ENCODE measurements around the gene LY9. TPM values are rescaled to one million over a fixed set of nuclear protein-coding genes. Genes with fewer than 3 reads are reported as not detected.

Gene LY9
- total RNA-seq, 1 experiment from 2014 or later, result 6.9 TPM

DNA sequence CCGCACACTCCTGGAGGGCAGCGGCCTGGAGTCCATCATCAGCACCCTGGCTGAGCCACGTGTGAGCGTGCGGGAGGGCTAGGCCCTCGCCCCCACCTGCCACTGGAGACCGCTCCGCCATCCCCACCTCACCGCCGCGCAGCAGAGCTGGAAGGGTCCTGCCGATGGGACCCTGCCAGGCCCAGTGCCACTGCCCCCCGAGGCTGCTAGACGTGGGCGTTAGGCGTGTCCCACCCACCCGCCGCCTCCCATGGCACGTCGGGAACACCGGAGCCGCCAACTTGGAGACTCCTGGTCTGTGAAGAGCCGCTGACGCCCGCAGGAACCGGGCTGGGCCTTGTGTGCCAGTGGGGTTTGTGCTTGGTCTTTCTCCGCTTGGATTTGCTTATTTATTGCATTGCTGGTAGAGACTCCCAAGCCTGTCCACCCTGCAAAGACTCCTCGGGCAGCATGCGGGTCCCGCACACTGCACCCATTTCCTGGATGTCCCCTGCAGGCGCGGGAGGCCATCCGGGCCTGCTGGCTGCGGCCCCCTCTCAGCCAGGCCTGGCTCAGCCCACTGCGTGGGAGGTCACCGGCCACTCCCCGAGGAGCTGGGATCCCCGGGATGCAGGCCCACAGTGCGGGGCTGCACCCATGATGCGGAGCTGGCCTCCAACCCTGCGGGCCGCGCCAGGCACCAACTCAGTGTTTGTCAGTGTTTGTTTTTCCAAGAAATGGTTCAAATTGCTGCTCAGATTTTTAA, 6.0 kb downstream of the LY9 start:
- ChIA-PET CTCF (no interaction called here), POLR2A (ENCODE audit: unreplicated experiment) (no interaction called here)
- Histone ChIP-seq H3K9me3 (ENCODE audit: insufficient read depth, low read depth) (no peaks in the 10 kb centered on the region; the same call in 1 of the 2 replicates), H4K20me1 (ENCODE audit: insufficient read depth) (no peaks in the 10 kb centered on the region), H3K27ac (no peak overlapping the region), H3K27me3 (ENCODE audit: insufficient read depth, low read depth) (no peaks in the 10 kb centered on the region), H3K9me2 (ENCODE audit: insufficient read depth) (no peaks in the 10 kb centered on the region), H2AFZ (no peak overlapping the region), H3F3A (ENCODE audit: insufficient read depth, low read depth) (no peaks in the 10 kb centered on the region), H3K36me3 (ENCODE audit: low read depth) (no peaks in the 10 kb centered on the region), H3K4me1 (replicated peaks; ENCODE audit: insufficient read depth) (peaks cover 21% of the 10 kb centered on the region), H3K79me2 (ENCODE audit: low read depth) (no peaks in the 10 kb centered on the region), H3K4me3 (no peak overlapping the region), H3K4me2 (no peak overlapping the region)
- DNase-seq, result no peak
- intact Hi-C loops (cut with micrococcal nuclease; ENCODE audit: unreplicated experiment), result no loop called here
- no TSS peak for BruUV-seq (replicated peaks)
- TF ChIP-seq CTCF (conservative IDR thresholded peaks at IDR 0.05) (no peak), EZH2 (IDR thresholded peaks at IDR 0.05; ENCODE audit: low read depth) (no peak)

- no peak overlapping the region for H3K4me3 ChIP-seq
- H2AFZ ChIP-seq, result no peak overlapping the region
- no peaks in the 10 kb centered on the region for H3K9me2 ChIP-seq (ENCODE audit: insufficient read depth)
- CTCF ChIA-PET, result interaction anchor here (0.6 kb wide), 1 partner anchor 31 kb away, joined by 4 read pairs; no protein-coding TSS in a partner anchor
- intact Hi-C loops (cut with micrococcal nuclease; ENCODE audit: unreplicated experiment), result no loop called here
- no peaks in the 10 kb centered on the region for H3K79me2 ChIP-seq (ENCODE audit: low read depth)
- peaks cover 10% of the 10 kb centered on the region; the same call in 1 of the 2 replicates for H3K4me1 ChIP-seq (replicated peaks; ENCODE audit: insufficient read depth)
- no peak overlapping the region for H3K4me2 ChIP-seq
- TF ChIP-seq CTCF (conservative IDR thresholded peaks at IDR 0.05) (no peak; the same call in 1 of the 2 replicates), EZH2 (IDR thresholded peaks at IDR 0.05; ENCODE audit: low read depth) (no peak)
- H4K20me1 ChIP-seq (ENCODE audit: insufficient read depth), result no peaks in the 10 kb centered on the region
- no peaks in the 10 kb centered on the region; the same call in 1 of the 2 replicates for H3K9me3 ChIP-seq (ENCODE audit: insufficient read depth, low read depth)
- H3F3A ChIP-seq (ENCODE audit: insufficient read depth, low read depth), result no peaks in the 10 kb centered on the region
- BruUV-seq (replicated peaks), result no TSS peak
- DNase-seq, result no peak
- H3K27ac ChIP-seq, result no peak overlapping the region
- no peaks in the 10 kb centered on the region for H3K36me3 ChIP-seq (ENCODE audit: low read depth)
- H3K27me3 ChIP-seq (ENCODE audit: insufficient read depth, low read depth), result no peaks in the 10 kb centered on the region
- POLR2A ChIA-PET (ENCODE audit: unreplicated experiment), result no interaction called here
Observed at GRCh38 chr1:160806109-160806665, 10.2 kb downstream of the LY9 start.

DNA sequence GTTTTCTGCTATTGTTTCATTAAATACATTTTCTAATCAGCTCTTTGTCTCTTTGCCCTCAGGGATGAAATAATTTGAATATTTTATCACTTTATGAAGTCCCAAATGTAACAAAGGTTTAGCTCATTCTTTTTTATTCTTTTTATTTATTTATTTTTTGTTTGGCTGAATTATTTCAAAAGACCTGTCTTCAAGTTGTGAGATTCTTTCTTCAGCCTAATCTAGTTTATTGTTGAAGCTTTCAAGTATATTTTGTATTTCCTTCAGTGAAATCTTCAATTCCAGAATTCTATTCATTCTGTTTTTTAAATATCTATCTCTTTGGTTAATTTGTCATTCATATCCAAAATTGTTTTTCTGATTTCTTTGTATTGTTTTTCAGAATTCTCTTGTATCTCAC, 10.8 kb downstream of the LY9 start:
- TF ChIP-seq CTCF (conservative IDR thresholded peaks at IDR 0.05) (no peak), EZH2 (IDR thresholded peaks at IDR 0.05; ENCODE audit: low read depth) (no peak)
- Histone ChIP-seq H3K4me3 (no peak overlapping the region), H3K79me2 (ENCODE audit: low read depth) (no peaks in the 10 kb centered on the region), H3K9me2 (ENCODE audit: insufficient read depth) (no peaks in the 10 kb centered on the region), H3F3A (ENCODE audit: insufficient read depth, low read depth) (no peaks in the 10 kb centered on the region), H3K4me1 (replicated peaks; ENCODE audit: insufficient read depth) (peaks cover 8% of the 10 kb centered on the region; the same call in 1 of the 2 replicates), H3K27ac (no peak overlapping the region), H3K36me3 (ENCODE audit: low read depth) (no peaks in the 10 kb centered on the region), H2AFZ (no peak overlapping the region), H3K4me2 (no peak overlapping the region), H4K20me1 (ENCODE audit: insufficient read depth) (no peaks in the 10 kb centered on the region), H3K27me3 (ENCODE audit: insufficient read depth, low read depth) (no peaks in the 10 kb centered on the region), H3K9me3 (ENCODE audit: insufficient read depth, low read depth) (peaks cover 3% of the 10 kb centered on the region; the same call in 1 of the 2 replicates)
- BruUV-seq (replicated peaks), result no TSS peak
- CTCF ChIA-PET, result no interaction called here
- POLR2A ChIA-PET (ENCODE audit: unreplicated experiment), result no interaction called here
- intact Hi-C loops (cut with micrococcal nuclease; ENCODE audit: unreplicated experiment), result no loop called here
- no peak for DNase-seq
